NB4 (cell line): ENCODE measurements around the gene PPP3R1.
"Not testable (repeated sequence)": the region's sequence is repeated elsewhere in the genome, so short reads cannot be mapped to it uniquely, and the experiment has no call there.

Experiments
- DNase-seq: peaks from one replicate; pipeline ENCODE4 v3.0.0; 2010; ENCODE audit warnings: low read depth
- H3K4me3 ChIP-seq: one replicate; pipeline ENCODE4 v1.5.1; 2011; ENCODE audit warnings: mild to moderate bottlenecking, low read depth, low read length, moderate library complexity
- MYC ChIP-seq: IDR thresholded peaks from 2 replicates; pipeline ENCODE4 v1.6.1; 2011; ENCODE audit warnings: low read depth, low read length
- POLR2A ChIP-seq: IDR thresholded peaks from 2 replicates; pipeline ENCODE4 v1.6.1; 2011; ENCODE audit warnings: mild to moderate bottlenecking; ENCODE audit not compliant: insufficient read length; ENCODE audit errors: extremely low read depth
- TF ChIP-seq, protein P1 (sequence below): IDR thresholded peaks from 2 replicates; pipeline ENCODE4 v1.6.1; 2011; ENCODE audit warnings: low read depth, low read length
- TF ChIP-seq, protein P2 (sequence below): IDR thresholded peaks from one replicate; pipeline ENCODE4 v1.5.1; 2012; ENCODE audit warnings: low read depth, low read length

The PPP3R1 gene

DNA sequence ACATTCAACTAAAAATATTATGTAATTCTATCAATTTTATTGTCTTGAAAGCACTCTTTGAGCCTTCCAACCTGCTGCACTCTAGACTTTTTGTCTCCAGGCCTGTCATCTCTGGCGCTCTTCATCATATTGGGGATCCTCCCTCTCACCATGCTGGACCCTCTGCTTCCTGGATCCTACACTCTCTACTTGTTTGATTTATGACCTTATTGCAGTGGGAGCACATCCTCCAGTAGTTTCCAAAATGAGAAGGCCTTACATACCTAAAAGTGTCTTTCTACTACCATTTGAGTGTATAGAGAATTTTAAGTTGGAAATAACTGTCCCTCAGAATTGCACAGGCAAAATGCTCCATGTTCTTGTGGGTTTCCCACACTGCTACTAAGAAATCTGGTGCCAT lies 69.4 kb downstream of the PPP3R1 start:
- TF ChIP-seq, protein P1, sequence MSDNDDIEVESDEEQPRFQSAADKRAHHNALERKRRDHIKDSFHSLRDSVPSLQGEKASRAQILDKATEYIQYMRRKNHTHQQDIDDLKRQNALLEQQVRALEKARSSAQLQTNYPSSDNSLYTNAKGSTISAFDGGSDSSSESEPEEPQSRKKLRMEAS, result no peak
- TF ChIP-seq, protein P2, sequence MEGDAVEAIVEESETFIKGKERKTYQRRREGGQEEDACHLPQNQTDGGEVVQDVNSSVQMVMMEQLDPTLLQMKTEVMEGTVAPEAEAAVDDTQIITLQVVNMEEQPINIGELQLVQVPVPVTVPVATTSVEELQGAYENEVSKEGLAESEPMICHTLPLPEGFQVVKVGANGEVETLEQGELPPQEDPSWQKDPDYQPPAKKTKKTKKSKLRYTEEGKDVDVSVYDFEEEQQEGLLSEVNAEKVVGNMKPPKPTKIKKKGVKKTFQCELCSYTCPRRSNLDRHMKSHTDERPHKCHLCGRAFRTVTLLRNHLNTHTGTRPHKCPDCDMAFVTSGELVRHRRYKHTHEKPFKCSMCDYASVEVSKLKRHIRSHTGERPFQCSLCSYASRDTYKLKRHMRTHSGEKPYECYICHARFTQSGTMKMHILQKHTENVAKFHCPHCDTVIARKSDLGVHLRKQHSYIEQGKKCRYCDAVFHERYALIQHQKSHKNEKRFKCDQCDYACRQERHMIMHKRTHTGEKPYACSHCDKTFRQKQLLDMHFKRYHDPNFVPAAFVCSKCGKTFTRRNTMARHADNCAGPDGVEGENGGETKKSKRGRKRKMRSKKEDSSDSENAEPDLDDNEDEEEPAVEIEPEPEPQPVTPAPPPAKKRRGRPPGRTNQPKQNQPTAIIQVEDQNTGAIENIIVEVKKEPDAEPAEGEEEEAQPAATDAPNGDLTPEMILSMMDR, result no peak
- TF ChIP-seq POLR2A (no peak), MYC (no peak)
- DNase-seq, result no peak
- H3K4me3 ChIP-seq, result no peak overlapping the region

DNA sequence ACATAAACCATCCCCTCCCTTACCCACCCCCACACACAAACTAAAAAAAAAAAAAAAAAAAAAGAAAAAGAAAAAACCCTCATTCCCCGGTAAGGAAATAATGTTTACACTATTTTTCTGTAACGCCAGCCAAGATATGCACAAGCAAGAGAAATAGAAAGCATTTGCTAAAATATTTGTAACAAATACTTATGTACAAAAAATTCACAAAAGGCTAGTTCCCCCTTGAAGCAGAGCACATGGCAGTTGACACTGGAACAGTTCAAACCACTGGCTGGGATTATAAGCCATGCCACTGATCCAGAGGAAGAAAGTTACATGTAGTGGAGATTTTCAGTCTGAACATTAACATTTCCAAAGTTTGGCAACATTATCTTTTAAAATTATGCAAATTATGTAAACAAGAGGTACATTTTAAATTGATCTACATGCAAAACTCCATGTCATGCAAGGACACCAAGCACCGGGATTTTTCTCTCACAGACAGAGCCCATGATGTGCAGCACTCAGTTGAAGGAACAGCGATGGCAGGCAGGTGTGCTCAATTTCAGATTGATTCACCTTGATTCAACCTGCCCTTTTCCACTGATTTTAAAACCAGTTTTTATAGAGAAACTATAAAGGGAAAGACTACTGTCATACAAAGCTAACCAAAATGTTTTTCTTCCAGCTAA lies 73.2 kb downstream of the PPP3R1 start:
- no peak for TF ChIP-seq MYC
- TF ChIP-seq, protein P1, result 0 out of 2 replicates have a peak, but pooled peaks have one; percentile 14
- no peak for TF ChIP-seq POLR2A
- no peak overlapping the region for H3K4me3 ChIP-seq
- DNase-seq, result no peak

DNA sequence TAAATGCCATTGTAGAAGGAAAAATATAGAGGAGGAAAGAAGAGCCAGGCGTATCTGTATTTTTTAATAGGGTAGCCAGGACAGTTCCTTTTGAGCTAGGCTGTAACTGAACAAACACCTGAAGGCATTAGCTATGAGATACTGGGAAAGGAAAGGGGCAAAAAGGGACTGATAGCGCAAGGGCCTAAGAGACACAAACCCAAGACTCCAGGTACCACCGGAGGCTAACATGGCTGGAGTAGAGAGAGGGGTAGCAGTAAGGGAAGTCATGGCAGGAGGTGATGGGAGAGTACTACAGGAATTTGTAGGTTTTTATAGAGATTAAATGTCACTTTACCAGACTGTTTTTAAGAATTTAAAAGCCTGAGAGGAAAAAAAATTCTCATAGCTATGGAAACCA lies 73.9 kb downstream of the PPP3R1 start:
- H3K4me3 ChIP-seq, result no peak overlapping the region
- no peak for TF ChIP-seq MYC
- TF ChIP-seq, protein P1, result no peak
- TF ChIP-seq, protein P2, result no peak
- TF ChIP-seq POLR2A, result no peak
- DNase-seq, result no peak

DNA sequence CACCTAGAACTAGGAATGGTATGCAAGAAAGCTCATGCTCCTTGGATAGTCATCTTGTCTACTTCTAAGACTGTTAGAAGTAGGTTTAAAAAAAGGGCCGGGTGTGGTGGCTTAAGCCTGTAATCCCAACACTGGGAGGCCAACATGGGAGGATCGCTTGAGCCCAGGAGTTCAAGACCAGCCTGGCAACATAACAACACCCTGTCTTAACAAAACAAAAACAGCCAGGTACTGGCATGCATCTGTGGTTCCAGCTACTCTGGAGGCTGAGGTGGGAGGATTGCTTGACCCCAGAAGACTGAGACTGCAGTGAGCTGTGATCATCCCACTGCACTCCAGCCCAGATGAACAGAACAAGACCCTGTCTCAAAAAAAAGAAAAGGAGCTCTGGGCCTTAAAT lies 74.8 kb downstream of the PPP3R1 start:
- no peak overlapping the region for H3K4me3 ChIP-seq
- TF ChIP-seq, protein P1, result no peak
- no peak for DNase-seq

DNA sequence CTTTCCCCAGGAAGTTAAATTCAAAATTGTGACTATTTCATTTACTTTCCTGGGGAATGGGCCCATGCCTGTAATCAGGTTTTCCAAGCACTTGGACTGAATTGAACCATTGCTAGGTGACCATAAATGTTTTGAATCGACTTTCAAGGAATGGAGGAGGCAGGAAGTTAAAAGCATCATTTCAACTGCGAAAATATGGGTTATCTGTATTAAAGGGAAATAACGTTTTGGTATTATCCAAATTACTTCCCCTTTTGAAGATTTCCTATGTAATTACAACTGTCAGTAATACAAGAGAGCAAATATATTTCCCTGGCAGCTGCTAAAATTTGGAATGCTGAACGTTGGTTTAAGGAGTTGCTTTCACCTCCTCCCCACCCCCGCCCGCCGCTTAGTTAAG lies 75.7 kb downstream of the PPP3R1 start:
- no peak for DNase-seq
- no peak for TF ChIP-seq MYC
- TF ChIP-seq, protein P2, result no peak
- TF ChIP-seq, protein P1, result no peak
- TF ChIP-seq POLR2A, result no peak
- H3K4me3 ChIP-seq, result no peak overlapping the region

DNA sequence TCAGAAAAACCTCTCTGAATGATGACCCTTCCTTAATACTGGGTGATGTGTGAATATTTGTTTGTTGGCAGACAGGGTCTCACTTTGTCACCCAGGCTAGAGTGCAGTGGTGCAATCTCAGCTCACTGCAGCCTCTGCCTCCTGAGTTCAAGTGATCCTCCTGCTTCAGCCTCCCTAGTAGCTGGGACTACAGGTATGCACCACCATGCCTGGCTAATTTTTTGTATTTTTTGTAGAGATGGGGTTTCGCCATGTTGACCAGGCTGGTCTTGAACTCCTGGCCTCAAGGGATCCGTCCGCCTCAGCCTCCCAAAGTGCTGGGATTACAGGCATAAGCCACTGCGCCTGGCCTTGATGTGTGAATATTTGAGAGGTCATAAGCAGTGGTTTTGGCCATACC lies 77.1 kb downstream of the PPP3R1 start:
- DNase-seq, H3K4me3 ChIP-seq: not testable (repeated sequence)

DNA sequence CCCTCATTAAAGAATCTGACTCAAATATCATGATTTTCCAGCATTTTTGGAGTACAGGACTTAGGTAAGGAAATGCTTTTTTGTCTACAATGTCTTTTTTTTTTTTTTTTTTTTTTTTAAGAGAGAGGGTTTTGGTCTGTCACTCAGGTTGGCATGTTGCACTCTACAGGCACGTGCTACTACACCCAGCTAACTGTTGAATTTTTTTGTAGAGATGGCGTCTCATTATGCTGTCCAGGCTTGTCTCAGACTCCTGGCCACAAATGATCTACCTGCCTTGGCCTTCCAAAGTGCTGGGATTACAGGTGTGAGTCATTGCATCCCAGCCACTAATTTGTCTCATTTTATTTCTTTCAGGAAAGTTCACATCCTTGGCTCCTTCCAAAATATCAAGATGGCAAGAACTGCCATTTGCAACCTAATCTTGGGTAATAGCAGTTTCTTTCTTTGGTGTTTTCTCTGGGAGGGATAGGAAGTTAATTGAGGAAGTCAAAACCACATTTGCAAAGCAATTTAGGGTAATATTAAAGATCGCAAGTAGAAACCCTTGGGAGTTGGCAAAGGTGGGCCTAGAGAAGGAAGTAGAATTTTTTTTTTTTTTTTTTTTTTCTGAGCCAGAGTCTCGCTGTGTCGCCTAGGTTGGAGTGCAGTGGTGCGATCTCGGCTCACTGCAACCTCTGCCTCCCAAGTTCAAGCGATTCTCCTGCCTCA lies 79.2 kb downstream of the PPP3R1 start:
- DNase-seq, result peak; percentile 90
- TF ChIP-seq MYC, result no peak
- no peak for TF ChIP-seq POLR2A
- TF ChIP-seq, protein P1, result 0 out of 2 replicates have a peak, but pooled peaks have one; percentile 5
- TF ChIP-seq, protein P2, result no peak
- no peak overlapping the region for H3K4me3 ChIP-seq
